Nephron progenitor cell (in vitro differentiated cells): ENCODE measurements around the gene ASTN2.
"Not testable (repeated sequence)": the region's sequence is repeated elsewhere in the genome, so short reads cannot be mapped to it uniquely, and the experiment has no call there.

Experiments
- DNase-seq: peaks from one replicate; pipeline ENCODE4 v3.0.0; 2021
- H3K27ac Mint-ChIP-seq: 2 replicates; pipeline ENCODE4 v1.8.0; 2021; ENCODE audit warnings: mild to moderate bottlenecking, moderate library complexity, mixed read lengths
- H3K27me3 Mint-ChIP-seq: 2 replicates; pipeline ENCODE4 v1.8.0; 2021; ENCODE audit warnings: mild to moderate bottlenecking, low read depth, mixed read lengths; ENCODE audit not compliant: poor library complexity
- H3K36me3 Mint-ChIP-seq: 2 replicates; pipeline ENCODE4 v1.8.0; 2021; ENCODE audit warnings: low read depth, mixed read lengths
- H3K4me1 Mint-ChIP-seq: 2 replicates; pipeline ENCODE4 v1.8.0; 2021; ENCODE audit warnings: mixed read lengths
- H3K4me3 Mint-ChIP-seq: 2 replicates; pipeline ENCODE4 v1.8.0; 2021; ENCODE audit warnings: mild to moderate bottlenecking, moderate library complexity, mixed read lengths
- H3K9me3 Mint-ChIP-seq: 2 replicates; pipeline ENCODE4 v1.8.0; 2021; ENCODE audit warnings: mild to moderate bottlenecking, moderate library complexity, mixed read lengths
- TF ChIP-seq, protein P1 (sequence below): fragments of 200-600 bp; sonication (generic); IDR thresholded peaks from 2 replicates; pipeline ENCODE4 v1.5.0; 2021; ENCODE audit warnings: antibody characterized with exemption

ASTN2 gene

DNA sequence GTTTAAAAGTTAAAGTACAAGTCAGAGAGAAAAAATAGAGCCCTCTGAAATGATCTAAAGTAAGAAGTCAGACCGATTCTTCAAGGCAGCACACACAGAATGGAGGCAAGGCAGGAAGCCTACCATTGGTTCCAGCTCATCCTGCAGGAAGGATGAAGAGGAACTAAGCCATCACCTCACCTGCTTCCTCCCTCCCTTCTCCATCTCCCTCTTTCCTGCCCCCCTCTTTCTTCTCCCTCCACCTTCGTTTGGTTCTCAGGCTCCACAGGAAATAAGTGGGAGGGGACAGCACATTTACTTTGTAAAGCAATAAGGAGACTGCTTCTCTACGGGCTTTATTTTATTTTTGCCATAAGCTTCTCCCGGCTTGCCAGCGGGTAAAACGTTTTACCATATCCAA is 514.3 kb downstream of the ASTN2 start:
- no peaks in the 10 kb centered on the region for H3K36me3 Mint-ChIP-seq
- H3K4me1 Mint-ChIP-seq: no peaks in the 10 kb centered on the region
- H3K27ac Mint-ChIP-seq: no peak overlapping the region
- no peak overlapping the region for H3K4me3 Mint-ChIP-seq
- H3K9me3 Mint-ChIP-seq: peaks cover 15% of the 10 kb centered on the region
- TF ChIP-seq, protein P1, sequence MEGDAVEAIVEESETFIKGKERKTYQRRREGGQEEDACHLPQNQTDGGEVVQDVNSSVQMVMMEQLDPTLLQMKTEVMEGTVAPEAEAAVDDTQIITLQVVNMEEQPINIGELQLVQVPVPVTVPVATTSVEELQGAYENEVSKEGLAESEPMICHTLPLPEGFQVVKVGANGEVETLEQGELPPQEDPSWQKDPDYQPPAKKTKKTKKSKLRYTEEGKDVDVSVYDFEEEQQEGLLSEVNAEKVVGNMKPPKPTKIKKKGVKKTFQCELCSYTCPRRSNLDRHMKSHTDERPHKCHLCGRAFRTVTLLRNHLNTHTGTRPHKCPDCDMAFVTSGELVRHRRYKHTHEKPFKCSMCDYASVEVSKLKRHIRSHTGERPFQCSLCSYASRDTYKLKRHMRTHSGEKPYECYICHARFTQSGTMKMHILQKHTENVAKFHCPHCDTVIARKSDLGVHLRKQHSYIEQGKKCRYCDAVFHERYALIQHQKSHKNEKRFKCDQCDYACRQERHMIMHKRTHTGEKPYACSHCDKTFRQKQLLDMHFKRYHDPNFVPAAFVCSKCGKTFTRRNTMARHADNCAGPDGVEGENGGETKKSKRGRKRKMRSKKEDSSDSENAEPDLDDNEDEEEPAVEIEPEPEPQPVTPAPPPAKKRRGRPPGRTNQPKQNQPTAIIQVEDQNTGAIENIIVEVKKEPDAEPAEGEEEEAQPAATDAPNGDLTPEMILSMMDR: no peak
- DNase-seq: no peak
- peaks cover 7% of the 10 kb centered on the region for H3K27me3 Mint-ChIP-seq

DNA sequence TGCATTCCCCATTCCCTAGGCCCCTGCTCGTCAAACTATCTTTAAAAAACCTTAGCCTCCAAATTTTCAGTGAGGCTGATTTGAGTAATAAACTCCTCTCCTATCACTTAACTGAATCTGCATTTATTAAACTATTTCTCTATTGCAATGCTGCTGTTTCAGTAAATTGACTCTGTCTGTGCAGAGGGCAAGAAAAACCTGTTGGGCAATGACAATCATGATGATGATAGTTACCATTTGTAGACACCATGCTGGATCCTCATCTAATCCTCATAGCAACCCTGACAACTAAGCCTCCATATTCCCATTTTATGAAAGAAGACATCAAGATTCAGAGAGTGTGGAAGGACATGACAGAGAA is 514.9 kb downstream of the ASTN2 start:
- H3K9me3 Mint-ChIP-seq: peaks cover 15% of the 10 kb centered on the region
- H3K4me3 Mint-ChIP-seq: no peak overlapping the region
- peaks cover 7% of the 10 kb centered on the region for H3K27me3 Mint-ChIP-seq
- no peak overlapping the region for H3K27ac Mint-ChIP-seq
- H3K4me1 Mint-ChIP-seq: no peaks in the 10 kb centered on the region
- H3K36me3 Mint-ChIP-seq: no peaks in the 10 kb centered on the region
- TF ChIP-seq, protein P1: no peak
- no peak for DNase-seq

DNA sequence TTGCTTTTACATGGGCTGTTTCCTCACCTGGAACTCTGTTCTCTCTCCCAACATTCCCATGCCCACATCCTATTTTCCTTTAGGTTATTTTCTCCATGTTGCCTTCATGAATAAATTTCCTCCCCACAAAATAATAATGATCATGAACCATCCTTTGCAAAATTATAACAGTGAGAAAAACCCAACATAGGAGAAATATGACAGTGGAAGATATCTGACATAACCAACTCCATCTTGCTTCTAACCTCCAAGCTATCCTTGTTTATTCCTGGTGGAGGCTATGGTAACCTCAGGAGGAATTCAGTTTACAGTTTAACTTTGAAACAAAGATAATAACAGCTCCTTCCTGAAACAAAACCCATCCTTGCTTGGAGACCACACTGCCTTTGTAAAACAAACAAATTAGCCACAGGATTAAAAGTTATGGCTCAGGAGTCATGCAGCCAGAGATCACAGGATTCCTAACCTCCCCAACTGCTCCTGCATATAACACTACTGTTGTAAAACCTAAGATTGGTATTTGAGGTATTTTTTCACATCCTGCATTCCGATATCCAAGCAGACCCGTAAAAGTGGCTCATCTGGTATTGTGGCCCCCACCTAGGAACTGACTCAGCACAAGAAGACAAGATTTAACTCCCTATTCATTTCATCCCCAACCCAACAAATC is 515.4 kb downstream of the ASTN2 start:
- DNase-seq: no peak
- H3K4me3 Mint-ChIP-seq: no peak overlapping the region
- no peaks in the 10 kb centered on the region for H3K4me1 Mint-ChIP-seq

DNA sequence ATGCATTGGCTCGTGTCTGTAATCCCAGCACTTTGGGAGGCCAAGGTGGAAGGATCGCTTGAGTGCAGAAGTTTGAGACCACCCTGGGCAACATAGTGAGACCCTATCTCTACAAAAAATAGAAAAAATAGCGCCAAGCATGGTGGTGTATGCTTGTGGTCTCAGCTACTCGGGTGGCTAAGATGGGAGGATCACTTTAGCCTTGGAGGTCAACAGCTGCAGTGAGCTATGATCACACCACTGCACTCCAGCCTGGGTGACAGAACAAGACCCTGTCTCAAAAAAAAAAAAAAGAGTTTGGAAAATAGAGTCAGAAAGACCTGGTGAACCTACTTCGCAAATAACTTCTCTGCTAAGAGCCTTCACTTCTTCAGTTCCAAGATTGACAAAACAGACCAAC is 516.7 kb downstream of the ASTN2 start:
- H3K27me3 Mint-ChIP-seq, H3K27ac Mint-ChIP-seq, H3K4me3 Mint-ChIP-seq, H3K4me1 Mint-ChIP-seq, DNase-seq, H3K36me3 Mint-ChIP-seq: not testable (repeated sequence)
- peaks cover 15% of the 10 kb centered on the region for H3K9me3 Mint-ChIP-seq

More for the DNA sequence above, 515.4 kb downstream of the ASTN2 start:
- TF ChIP-seq, protein P1: no peak
- H3K27ac Mint-ChIP-seq: no peak overlapping the region
- peaks cover 7% of the 10 kb centered on the region for H3K27me3 Mint-ChIP-seq
- peaks cover 15% of the 10 kb centered on the region for H3K9me3 Mint-ChIP-seq
- H3K36me3 Mint-ChIP-seq: no peaks in the 10 kb centered on the region

DNA sequence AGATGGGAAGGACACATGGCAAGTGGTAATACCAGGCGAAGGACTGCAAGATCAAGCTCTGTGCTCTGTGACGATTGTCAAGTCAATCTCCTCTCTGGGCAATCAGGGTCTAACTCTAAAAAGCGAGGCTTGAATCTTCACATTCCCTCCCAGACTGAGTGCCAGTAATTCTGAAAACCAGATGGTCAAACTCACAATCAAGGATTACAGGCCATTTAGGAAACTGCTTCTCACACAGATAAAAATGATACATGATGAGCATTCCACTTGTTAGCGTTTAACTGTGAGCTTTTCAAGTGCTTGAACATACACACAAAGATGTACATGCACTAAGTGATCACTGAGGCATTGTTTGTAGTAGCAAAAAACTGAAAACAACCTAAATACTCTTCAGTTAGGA is 517.7 kb downstream of the ASTN2 start:
- H3K4me1 Mint-ChIP-seq: no peaks in the 10 kb centered on the region
- TF ChIP-seq, protein P1: no peak
- H3K4me3 Mint-ChIP-seq: no peak overlapping the region
- peaks cover 15% of the 10 kb centered on the region for H3K9me3 Mint-ChIP-seq
- no peak overlapping the region for H3K27ac Mint-ChIP-seq
- DNase-seq: no peak
- H3K36me3 Mint-ChIP-seq: no peaks in the 10 kb centered on the region
- peaks cover 3% of the 10 kb centered on the region for H3K27me3 Mint-ChIP-seq

DNA sequence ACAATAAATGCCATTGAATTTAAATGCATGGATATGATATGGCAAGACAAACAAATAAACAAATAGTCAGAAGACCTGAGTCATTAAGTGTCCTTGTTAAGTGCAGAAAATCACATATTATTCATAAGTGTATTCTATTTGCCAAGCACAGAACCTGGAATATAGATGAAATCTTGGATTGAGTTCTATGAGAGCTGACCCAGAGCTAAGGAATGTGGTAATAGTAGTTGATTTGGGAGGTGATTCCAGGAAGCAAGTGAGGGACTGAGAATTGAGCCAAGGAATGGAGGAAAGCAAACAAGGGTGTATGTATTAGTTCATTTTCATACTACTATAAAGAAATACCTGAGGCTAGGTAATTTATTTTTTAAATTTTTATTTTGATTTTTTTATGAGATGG is 518.9 kb downstream of the ASTN2 start:
- H3K9me3 Mint-ChIP-seq: peaks cover 13% of the 10 kb centered on the region
- TF ChIP-seq, protein P1: no peak
- no peak overlapping the region for H3K4me3 Mint-ChIP-seq
- H3K27ac Mint-ChIP-seq: no peak overlapping the region
- H3K4me1 Mint-ChIP-seq: no peaks in the 10 kb centered on the region
- peaks cover 4% of the 10 kb centered on the region for H3K27me3 Mint-ChIP-seq
- H3K36me3 Mint-ChIP-seq: no peaks in the 10 kb centered on the region
- DNase-seq: no peak
